NCI-H82 (cell line): ENCODE measurements around the gene OXER1.

Source experiments
- DNase-seq: peaks from one replicate; lab custom pipeline; 2025; lab: John Stamatoyannopoulos, UW

The OXER1 gene

GRCh38 chr2:42794271-42795046 lies 30.5 kb upstream of the OXER1 start:
- DNase-seq, result peak; percentile 81

GRCh38 chr2:42793334-42794270 lies 29.7 kb upstream of the OXER1 start:
- DNase-seq, result no peak

GRCh38 chr2:42792583-42793333 lies 28.8 kb upstream of the OXER1 start, which contains the start of gene HAAO:
TSS of gene HAAO (minus strand) at chr2:42792583. CDS start at chr2:42792536, 47 bp downstream.
- no peak for DNase-seq

- DNase-seq, result no peak
Observed at GRCh38 chr2:42792087-42792582, 28.2 kb upstream of the OXER1 start.

GRCh38 chr2:42791606-42792005 lies 27.7 kb upstream of the OXER1 start:
- no peak for DNase-seq

GRCh38 chr2:42789751-42790150 lies 25.8 kb upstream of the OXER1 start:
- no peak for DNase-seq

GRCh38 chr2:42788882-42789281 lies 24.9 kb upstream of the OXER1 start:
- no peak for DNase-seq

- DNase-seq, result no peak
Observed at GRCh38 chr2:42788478-42788793, 24.5 kb upstream of the OXER1 start.

GRCh38 chr2:42787788-42788477 lies 24.0 kb upstream of the OXER1 start:
- no peak for DNase-seq

GRCh38 chr2:42787424-42787787 lies 23.5 kb upstream of the OXER1 start:
- DNase-seq, result no peak

GRCh38 chr2:42786561-42787345 lies 22.8 kb upstream of the OXER1 start:
- DNase-seq, result no peak

- DNase-seq, result no peak
Observed at GRCh38 chr2:42784204-42784880, 20.4 kb upstream of the OXER1 start.

- no peak for DNase-seq
Observed at GRCh38 chr2:42783511-42783910, 19.6 kb upstream of the OXER1 start.

GRCh38 chr2:42781181-42781580 lies 17.2 kb upstream of the OXER1 start:
- no peak for DNase-seq

GRCh38 chr2:42777883-42778805 lies 14.2 kb upstream of the OXER1 start:
- DNase-seq, result no peak

- no peak for DNase-seq
Observed at GRCh38 chr2:42775810-42776209, 11.9 kb upstream of the OXER1 start.

GRCh38 chr2:42775186-42775585 lies 11.3 kb upstream of the OXER1 start:
- DNase-seq, result peak; percentile 19

- no peak for DNase-seq
Observed at GRCh38 chr2:42771546-42772153, 7.7 kb upstream of the OXER1 start.
